ENCODE results near the gene DENND6B. TPM values are rescaled to one million over a fixed set of nuclear protein-coding genes. Genes with fewer than 3 reads are reported as not detected.
"Not testable (repeated sequence)": the region's sequence is repeated elsewhere in the genome, so short reads cannot be mapped to it uniquely, and the experiment has no call there.

The DENND6B gene
- 15.7 TPM for polyA plus RNA-seq (2013, experiment 1 of 4)
- polyA plus RNA-seq (2013, experiment 2 of 4): 16.1 TPM
- polyA plus RNA-seq (2013, experiment 3 of 4): 13.9 TPM
- polyA plus RNA-seq (2013, experiment 4 of 4): 14.5 TPM

- Histone ChIP-seq H3K9me3 (ENCODE audit: control insufficient read depth, low read length) (no peaks in the 10 kb centered on the region), H3K27me3 (ENCODE audit: control insufficient read depth, insufficient read depth, low read length, poor library complexity, severe bottlenecking) (peaks cover 9% of the 10 kb centered on the region), H3K4me3 (ENCODE audit: insufficient read depth, low read depth, low read length) (peak within 1 kb of the TSS; percentile 61), H3K27ac (ENCODE audit: insufficient read depth, low read depth, low read length, poor library complexity, severe bottlenecking) (no peak within 1 kb of the TSS), H3K4me1 (ENCODE audit: control insufficient read depth, insufficient read depth, low read length) (peaks cover 5% of the 10 kb centered on the region), H3K36me3 (ENCODE audit: control insufficient read depth, insufficient read depth, low read length) (no peaks in the 10 kb centered on the region)
- 11 to 12% methylated on average over 105 of the region's 105 CpGs for WGBS, 2 experiments
Measured at GRCh38 chr22:50326956-50327710, at the start of gene DENND6B. DENND6B (minus strand) TSS chr22:50327012; CDS start chr22:50326988, 24 bp downstream.

- Histone ChIP-seq H3K4me1 (ENCODE audit: control insufficient read depth, insufficient read depth, low read length) (no peaks in the 10 kb centered on the region), H3K36me3 (ENCODE audit: control insufficient read depth, insufficient read depth, low read length) (peaks cover 40% of the 10 kb centered on the region), H3K27ac (ENCODE audit: insufficient read depth, low read depth, low read length, poor library complexity, severe bottlenecking) (no peak overlapping the region), H3K4me3 (ENCODE audit: insufficient read depth, low read depth, low read length) (no peak overlapping the region), H3K27me3 (ENCODE audit: control insufficient read depth, insufficient read depth, low read length, poor library complexity, severe bottlenecking) (no peaks in the 10 kb centered on the region), H3K9me3 (ENCODE audit: control insufficient read depth, low read length) (no peaks in the 10 kb centered on the region)
- 93 to 97% methylated on average over 5 of the region's 5 CpGs for WGBS, 2 experiments
Measured at GRCh38 chr22:50376085-50376651, 49.4 kb upstream of the DENND6B start.

GRCh38 chr22:50371101-50371648, 44.4 kb upstream of the DENND6B start:
- Histone ChIP-seq H3K36me3 (ENCODE audit: control insufficient read depth, insufficient read depth, low read length) (peaks cover 16% of the 10 kb centered on the region), H3K4me1 (ENCODE audit: control insufficient read depth, insufficient read depth, low read length) (no peaks in the 10 kb centered on the region)

GRCh38 chr22:50367778-50368500, 41.1 kb upstream of the DENND6B start:
- no peaks in the 10 kb centered on the region for H3K4me1 ChIP-seq (ENCODE audit: control insufficient read depth, insufficient read depth, low read length)
- no peak overlapping the region for H3K4me3 ChIP-seq (ENCODE audit: insufficient read depth, low read depth, low read length)
- H3K27me3 ChIP-seq (ENCODE audit: control insufficient read depth, insufficient read depth, low read length, poor library complexity, severe bottlenecking): no peaks in the 10 kb centered on the region
- H3K36me3 ChIP-seq (ENCODE audit: control insufficient read depth, insufficient read depth, low read length): peaks cover 4% of the 10 kb centered on the region
- no peak overlapping the region for H3K27ac ChIP-seq (ENCODE audit: insufficient read depth, low read depth, low read length, poor library complexity, severe bottlenecking)
- no peaks in the 10 kb centered on the region for H3K9me3 ChIP-seq (ENCODE audit: control insufficient read depth, low read length)
- 94% methylated on average over 26 to 27 of the region's 27 CpGs for WGBS, 2 experiments

More at GRCh38 chr22:50371101-50371648, 44.4 kb upstream of the DENND6B start:
- Histone ChIP-seq H3K9me3 (ENCODE audit: control insufficient read depth, low read length) (no peaks in the 10 kb centered on the region), H3K27ac (ENCODE audit: insufficient read depth, low read depth, low read length, poor library complexity, severe bottlenecking) (no peak overlapping the region), H3K27me3 (ENCODE audit: control insufficient read depth, insufficient read depth, low read length, poor library complexity, severe bottlenecking) (no peaks in the 10 kb centered on the region), H3K4me3 (ENCODE audit: insufficient read depth, low read depth, low read length) (no peak overlapping the region)
- WGBS, 2 experiments: 97 to 99% methylated on average over 2 of the region's 2 CpGs

- not testable (repeated sequence) for H3K27ac ChIP-seq (ENCODE audit: insufficient read depth, low read depth, low read length, poor library complexity, severe bottlenecking); H3K4me3 ChIP-seq (ENCODE audit: insufficient read depth, low read depth, low read length); H3K4me1 ChIP-seq (ENCODE audit: control insufficient read depth, insufficient read depth, low read length); H3K36me3 ChIP-seq (ENCODE audit: control insufficient read depth, insufficient read depth, low read length); H3K27me3 ChIP-seq (ENCODE audit: control insufficient read depth, insufficient read depth, low read length, poor library complexity, severe bottlenecking); H3K9me3 ChIP-seq (ENCODE audit: control insufficient read depth, low read length)
- WGBS, 2 experiments: 93 to 94% methylated on average over 11 of the region's 11 CpGs
Measured at GRCh38 chr22:50363803-50364194, 37.0 kb upstream of the DENND6B start.

- Histone ChIP-seq H3K9me3 (ENCODE audit: control insufficient read depth, low read length) (no peaks in the 10 kb centered on the region), H3K27me3 (ENCODE audit: control insufficient read depth, insufficient read depth, low read length, poor library complexity, severe bottlenecking) (no peaks in the 10 kb centered on the region), H3K36me3 (ENCODE audit: control insufficient read depth, insufficient read depth, low read length) (no peaks in the 10 kb centered on the region), H3K27ac (ENCODE audit: insufficient read depth, low read depth, low read length, poor library complexity, severe bottlenecking) (no peak overlapping the region), H3K4me3 (ENCODE audit: insufficient read depth, low read depth, low read length) (no peak overlapping the region), H3K4me1 (ENCODE audit: control insufficient read depth, insufficient read depth, low read length) (no peaks in the 10 kb centered on the region)
- WGBS, 2 experiments: 96% methylated on average over 8 of the region's 8 CpGs
Measured at GRCh38 chr22:50363166-50363802, 36.5 kb upstream of the DENND6B start.

- H3K27me3 ChIP-seq (ENCODE audit: control insufficient read depth, insufficient read depth, low read length, poor library complexity, severe bottlenecking): no peaks in the 10 kb centered on the region
- WGBS, 2 experiments: 91 to 94% methylated on average over 5 of the region's 5 CpGs
- H3K4me1 ChIP-seq (ENCODE audit: control insufficient read depth, insufficient read depth, low read length): no peaks in the 10 kb centered on the region
- H3K4me3 ChIP-seq (ENCODE audit: insufficient read depth, low read depth, low read length): no peak overlapping the region
- H3K9me3 ChIP-seq (ENCODE audit: control insufficient read depth, low read length): no peaks in the 10 kb centered on the region
- H3K36me3 ChIP-seq (ENCODE audit: control insufficient read depth, insufficient read depth, low read length): no peaks in the 10 kb centered on the region
- H3K27ac ChIP-seq (ENCODE audit: insufficient read depth, low read depth, low read length, poor library complexity, severe bottlenecking): no peak overlapping the region
Measured at GRCh38 chr22:50361688-50362087, 34.9 kb upstream of the DENND6B start.

- no peaks in the 10 kb centered on the region for H3K36me3 ChIP-seq (ENCODE audit: control insufficient read depth, insufficient read depth, low read length)
- WGBS, 2 experiments: 94 to 95% methylated on average over 5 of the region's 5 CpGs
Measured at GRCh38 chr22:50361222-50361621, 34.4 kb upstream of the DENND6B start.

GRCh38 chr22:50360578-50360977, 33.8 kb upstream of the DENND6B start:
- Histone ChIP-seq H3K4me1 (ENCODE audit: control insufficient read depth, insufficient read depth, low read length) (no peaks in the 10 kb centered on the region), H3K27me3 (ENCODE audit: control insufficient read depth, insufficient read depth, low read length, poor library complexity, severe bottlenecking) (no peaks in the 10 kb centered on the region), H3K4me3 (ENCODE audit: insufficient read depth, low read depth, low read length) (no peak overlapping the region), H3K27ac (ENCODE audit: insufficient read depth, low read depth, low read length, poor library complexity, severe bottlenecking) (no peak overlapping the region), H3K9me3 (ENCODE audit: control insufficient read depth, low read length) (no peaks in the 10 kb centered on the region), H3K36me3 (ENCODE audit: control insufficient read depth, insufficient read depth, low read length) (no peaks in the 10 kb centered on the region)
- WGBS, 2 experiments: 92 to 96% methylated on average over 2 of the region's 2 CpGs

More at GRCh38 chr22:50361222-50361621, 34.4 kb upstream of the DENND6B start:
- Histone ChIP-seq H3K9me3 (ENCODE audit: control insufficient read depth, low read length) (no peaks in the 10 kb centered on the region), H3K27ac (ENCODE audit: insufficient read depth, low read depth, low read length, poor library complexity, severe bottlenecking) (no peak overlapping the region), H3K27me3 (ENCODE audit: control insufficient read depth, insufficient read depth, low read length, poor library complexity, severe bottlenecking) (no peaks in the 10 kb centered on the region), H3K4me1 (ENCODE audit: control insufficient read depth, insufficient read depth, low read length) (no peaks in the 10 kb centered on the region), H3K4me3 (ENCODE audit: insufficient read depth, low read depth, low read length) (no peak overlapping the region)
